Skeletal muscle tissue (tissue), 4 donors: ENCODE results near the gene RTL9. TPM values are rescaled to one million over a fixed set of nuclear protein-coding genes. Genes with fewer than 3 reads are reported as not detected.

ENCODE experiments used
- H3K27ac ChIP-seq: one replicate; pipeline ENCODE4 v1.7.0; 2013; ENCODE audit warnings: mild to moderate bottlenecking, low read depth, low read length, inconsistent platforms
- H3K27me3 ChIP-seq, 3 donors: one replicate each; pipeline ENCODE4 v1.7.0; 2013; ENCODE audit warnings: low read length in 3 of 3; ENCODE audit not compliant: control insufficient read depth in 3 of 3, insufficient read depth in 3 of 3
- H3K36me3 ChIP-seq, 3 donors: one replicate each; pipeline ENCODE4 v1.7.0; 2013; ENCODE audit warnings: low read length in 3 of 3; ENCODE audit not compliant: control insufficient read depth in 3 of 3, insufficient read depth in 3 of 3
- H3K4me1 ChIP-seq, 3 donors: one replicate each; pipeline ENCODE4 v1.7.0; 2013; ENCODE audit warnings: low read length in 3 of 3, mild to moderate bottlenecking in 3 of 3; ENCODE audit not compliant: control insufficient read depth in 3 of 3, insufficient read depth in 3 of 3
- H3K4me3 ChIP-seq, 3 donors: one replicate each; pipeline ENCODE4 v1.7.0; 2013; ENCODE audit warnings: low read length in 3 of 3
- H3K9ac ChIP-seq, 3 donors: one replicate each; pipeline ENCODE4 v1.7.0; 2013; ENCODE audit warnings: low read length in 3 of 3, mild to moderate bottlenecking in 3 of 3, moderate library complexity in 2 of 3, low read depth in 1 of 3
- H3K9me3 ChIP-seq, 3 donors: one replicate each; pipeline ENCODE4 v1.7.0; 2013; ENCODE audit warnings: low read length in 3 of 3; ENCODE audit not compliant: control insufficient read depth in 3 of 3
- total RNA-seq: library from RNA; depleted of rRNA; stranded (reverse); fragments of >200 nt; gene quantifications from one replicate; pipeline ENCODE4 v1.2.3, GENCODE V29; 2014
- donor health status: Osteomylitis.

RTL9 gene
- total RNA-seq = 0.52 TPM

GRCh38 chrX:110358548-110358947 is at the start of gene RTL9:
Gene RTL9, plus strand, starts transcription at chrX:110358848. Its CDS starts 91,770 bp downstream, at chrX:110450618.
- no peak within 1 kb of the TSS for H3K9ac ChIP-seq
- H3K4me3 ChIP-seq = no peak within 1 kb of the TSS
- no peak within 1 kb of the TSS for H3K27ac ChIP-seq
- no peaks in the 10 kb centered on the region for H3K36me3 ChIP-seq
- H3K9me3 ChIP-seq = no peaks in the 10 kb centered on the region
- H3K4me1 ChIP-seq = no peaks in the 10 kb centered on the region
- H3K27me3 ChIP-seq = no peaks in the 10 kb centered on the region

DNA sequence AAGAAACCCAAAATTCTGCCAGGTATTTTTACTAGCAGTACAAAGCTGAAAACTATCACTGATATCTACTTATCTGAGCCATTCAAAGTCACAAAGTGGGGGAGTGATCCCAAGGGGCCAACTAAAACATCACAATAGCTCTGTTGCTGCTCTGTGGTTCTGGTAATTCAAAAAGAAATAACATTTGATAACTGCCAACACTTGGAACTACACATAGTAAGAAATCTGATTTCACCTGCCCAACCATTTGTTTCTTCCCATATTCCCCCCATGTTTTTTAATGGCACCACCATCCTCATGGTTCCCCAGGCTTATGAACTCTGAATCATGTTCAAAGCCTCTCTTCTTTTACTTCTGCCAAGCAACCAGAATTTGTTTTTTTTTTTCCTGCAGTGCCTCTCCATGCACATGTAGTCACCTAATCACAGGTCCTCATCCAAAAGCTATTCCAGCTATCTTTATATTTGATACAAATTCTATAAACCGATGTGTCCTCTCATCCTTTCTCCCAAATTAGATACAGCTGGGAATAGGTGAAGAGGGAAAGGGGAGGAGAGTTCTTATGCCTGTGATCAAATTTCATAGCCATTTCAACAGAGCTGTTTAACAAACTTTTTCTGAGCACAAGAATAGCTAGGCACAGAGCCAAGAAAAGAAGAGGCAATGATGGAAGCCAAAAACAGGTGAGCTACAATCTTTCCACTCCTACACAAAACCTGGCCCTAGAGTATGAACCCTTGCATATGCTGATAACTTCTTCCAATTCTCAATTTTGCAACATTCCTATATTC is 48.5 kb upstream of the RTL9 start:
- no peaks in the 10 kb centered on the region for H3K36me3 ChIP-seq
- H3K4me3 ChIP-seq = no peak overlapping the region
- no peak overlapping the region for H3K9ac ChIP-seq
- H3K9me3 ChIP-seq = no peaks in the 10 kb centered on the region
- H3K27me3 ChIP-seq = no peaks in the 10 kb centered on the region
- no peak overlapping the region for H3K27ac ChIP-seq
- peaks cover 2 to 4% (median 3%) of the 10 kb centered on the region in 3 donors for H3K4me1 ChIP-seq

GRCh38 chrX:110310896-110311295 is 47.8 kb upstream of the RTL9 start:
- no peak overlapping the region for H3K9ac ChIP-seq
- no peak overlapping the region for H3K4me3 ChIP-seq
- no peaks in the 10 kb centered on the region for H3K36me3 ChIP-seq
- H3K27ac ChIP-seq = no peak overlapping the region
- no peaks in the 10 kb centered on the region for H3K27me3 ChIP-seq
- peaks cover 2 to 4% (median 3%) of the 10 kb centered on the region in 3 donors for H3K4me1 ChIP-seq
- H3K9me3 ChIP-seq = no peaks in the 10 kb centered on the region

DNA sequence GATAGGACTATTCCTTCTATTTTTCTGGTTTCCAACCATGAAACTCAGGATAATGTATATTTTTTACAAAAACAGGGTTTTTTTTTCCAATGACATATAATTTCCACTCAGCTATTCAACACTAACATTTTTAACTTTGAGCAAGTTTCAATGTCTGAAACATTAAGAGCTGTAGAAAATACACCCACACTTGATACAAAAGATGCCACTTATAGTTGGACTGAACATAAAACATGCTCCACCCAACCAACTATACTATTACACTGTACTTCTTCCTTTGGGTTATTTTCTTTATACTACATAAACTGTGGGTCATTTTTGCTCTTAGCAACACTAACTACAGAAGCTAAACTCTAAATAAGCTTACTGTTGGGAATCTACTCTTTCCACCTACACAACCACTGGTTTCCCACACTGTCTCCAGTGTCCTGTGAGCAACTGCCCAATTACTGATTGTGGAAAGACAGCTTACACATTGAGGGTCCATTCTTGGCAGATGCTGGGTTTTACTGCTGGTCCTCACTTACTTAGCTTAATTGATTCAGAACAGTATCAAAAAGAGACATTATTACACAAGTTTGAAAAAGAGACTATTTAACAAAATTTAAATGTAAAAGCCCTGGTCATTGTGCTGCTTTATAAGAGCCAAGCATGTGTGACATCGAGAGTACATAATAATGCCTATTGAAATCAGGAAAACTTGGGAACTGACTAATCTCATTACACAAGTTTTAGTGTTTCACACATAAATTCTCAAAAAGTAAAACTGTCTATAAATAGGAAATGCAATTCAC is 47.0 kb upstream of the RTL9 start:
- no peak overlapping the region for H3K9ac ChIP-seq
- H3K36me3 ChIP-seq = no peaks in the 10 kb centered on the region
- H3K9me3 ChIP-seq = no peaks in the 10 kb centered on the region
- H3K27me3 ChIP-seq = no peaks in the 10 kb centered on the region
- no peak overlapping the region for H3K27ac ChIP-seq
- peaks cover 2 to 4% (median 3%) of the 10 kb centered on the region in 3 donors for H3K4me1 ChIP-seq
- H3K4me3 ChIP-seq = no peak overlapping the region

- Histone ChIP-seq H3K27ac (no peak overlapping the region), H3K9ac (no peak overlapping the region), H3K9me3 (no peaks in the 10 kb centered on the region), H3K36me3 (no peaks in the 10 kb centered on the region), H3K4me3 (no peak overlapping the region), H3K4me1 (peaks cover 0 to 4% (median under 1%) of the 10 kb centered on the region in 3 donors), H3K27me3 (no peaks in the 10 kb centered on the region)
Measured at GRCh38 chrX:110315551-110315950, 43.1 kb upstream of the RTL9 start.

DNA sequence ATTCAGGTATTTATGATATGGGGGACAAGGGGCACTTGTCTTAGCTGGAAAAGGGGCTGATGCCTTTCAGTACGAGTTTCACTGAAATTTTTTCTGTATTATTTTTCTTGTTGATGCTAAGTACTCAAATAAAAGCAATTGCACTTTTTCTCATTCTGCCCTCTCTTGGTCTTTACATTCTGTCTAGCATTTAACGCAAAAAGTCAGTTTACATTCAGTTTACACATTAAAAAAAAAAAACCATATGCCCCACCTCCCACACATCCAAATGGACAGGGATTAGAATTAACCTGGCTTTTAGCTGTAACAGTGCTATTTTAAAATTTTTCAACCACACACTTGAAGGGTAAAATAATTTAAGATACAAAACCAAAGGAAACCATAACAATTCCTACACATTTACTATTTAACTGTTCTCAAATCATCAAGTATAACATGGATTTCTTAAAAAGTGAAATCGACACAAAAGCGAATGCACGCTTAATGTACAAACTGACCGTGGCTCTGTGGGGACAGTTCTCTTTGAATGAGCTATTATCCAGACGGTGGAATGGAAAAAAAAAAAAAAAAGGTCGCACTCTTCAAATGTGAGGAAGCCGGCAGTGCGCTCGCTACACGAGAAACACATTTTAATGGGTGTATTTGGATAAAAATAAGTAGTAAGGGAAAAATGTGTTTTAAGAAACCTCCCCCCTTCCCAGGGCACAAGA is 42.1 kb upstream of the RTL9 start:
- H3K36me3 ChIP-seq = no peaks in the 10 kb centered on the region
- peaks cover 0 to 2% (median 0%) of the 10 kb centered on the region in 3 donors for H3K4me1 ChIP-seq
- no peaks in the 10 kb centered on the region for H3K9me3 ChIP-seq
- H3K27ac ChIP-seq = no peak overlapping the region
- H3K27me3 ChIP-seq = no peaks in the 10 kb centered on the region
- H3K9ac ChIP-seq = peak overlapping the region; percentile 70 to 85 (median 81)
- H3K4me3 ChIP-seq = peak overlapping the region; percentile 73 to 83 (median 82)

DNA sequence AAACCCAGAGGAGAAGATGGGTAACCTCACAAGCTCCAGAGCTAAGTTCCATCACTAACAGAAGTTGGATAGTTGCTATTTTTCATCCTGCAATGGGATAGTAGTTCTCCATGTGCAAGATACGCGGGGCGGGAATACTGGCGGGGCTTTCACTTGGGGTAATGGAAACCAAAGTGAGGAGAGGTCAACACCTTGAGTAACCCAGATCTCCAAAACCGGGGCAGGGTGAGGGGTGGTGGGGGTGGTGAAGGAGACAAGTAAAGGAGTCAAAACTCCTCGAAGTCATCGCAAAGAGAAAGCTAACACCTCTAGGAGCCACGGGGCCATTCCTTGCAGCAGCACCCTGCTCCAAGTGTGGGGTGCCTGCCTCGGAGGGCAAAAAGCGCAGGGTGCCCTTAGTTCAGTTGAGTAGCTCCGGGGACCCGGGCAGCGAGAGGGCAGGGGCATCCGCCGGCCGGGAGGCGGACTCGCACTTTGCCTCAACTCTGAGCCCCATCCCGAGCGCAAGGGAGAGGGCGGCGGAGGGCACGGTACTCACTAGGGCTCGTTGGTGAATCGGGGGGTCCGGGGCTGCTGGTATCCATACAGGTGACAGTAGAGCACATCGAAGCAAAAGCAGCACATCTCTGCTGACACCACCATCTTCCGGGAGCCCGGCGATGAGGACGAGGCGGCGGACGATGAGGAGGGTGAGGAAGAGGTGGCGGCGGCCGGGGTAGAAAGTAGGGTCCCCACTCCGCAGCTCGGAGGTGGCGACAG is 41.4 kb upstream of the RTL9 start:
- Histone ChIP-seq H3K4me3 (peak overlapping the region; percentile 73 to 83 (median 82)), H3K4me1 (peaks cover 0 to 2% (median 0%) of the 10 kb centered on the region in 3 donors), H3K27ac (peak overlapping the region; percentile 75), H3K9me3 (no peaks in the 10 kb centered on the region), H3K27me3 (no peaks in the 10 kb centered on the region), H3K9ac (peak overlapping the region; percentile 70 to 85 (median 81)), H3K36me3 (no peaks in the 10 kb centered on the region)

GRCh38 chrX:110317820-110318663 is 40.6 kb upstream of the RTL9 start, which contains the start of gene AMMECR1:
Gene AMMECR1, minus strand, starts transcription at chrX:110318085. Its CDS starts 14 bp downstream, at chrX:110318071.
- Histone ChIP-seq H3K27ac (peak within 1 kb of the TSS; percentile 76), H3K9ac (peak within 1 kb of the TSS; percentile 85 to 88 (median 87)), H3K9me3 (no peaks in the 10 kb centered on the region), H3K36me3 (no peaks in the 10 kb centered on the region), H3K4me1 (peaks cover 0 to 2% (median 0%) of the 10 kb centered on the region in 3 donors), H3K4me3 (peak within 1 kb of the TSS; percentile 80 to 83 (median 82)), H3K27me3 (no peaks in the 10 kb centered on the region)

DNA sequence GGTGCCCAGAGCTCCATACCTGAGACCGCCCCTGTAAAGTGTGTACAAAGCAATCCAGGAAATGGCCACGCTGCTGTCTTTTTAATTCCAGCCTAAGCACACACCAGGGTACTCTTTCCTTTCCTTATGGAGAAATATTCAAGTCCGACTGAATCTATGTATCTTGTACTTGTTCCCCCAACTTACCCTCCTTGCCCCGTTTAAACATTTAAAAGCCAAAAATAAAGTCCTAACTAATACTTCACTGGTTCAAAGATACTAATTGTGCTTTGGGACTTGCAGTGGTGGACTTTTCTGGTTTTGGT is 40.0 kb upstream of the RTL9 start:
- peak overlapping the region; percentile 85 to 88 (median 87) for H3K9ac ChIP-seq
- H3K27me3 ChIP-seq = no peaks in the 10 kb centered on the region
- peak overlapping the region; percentile 76 for H3K27ac ChIP-seq
- H3K36me3 ChIP-seq = no peaks in the 10 kb centered on the region
- peak overlapping the region; percentile 72 to 80 (median 76) for H3K4me3 ChIP-seq
- H3K4me1 ChIP-seq = peaks cover 0 to 2% (median 0%) of the 10 kb centered on the region in 3 donors
- H3K9me3 ChIP-seq = no peaks in the 10 kb centered on the region
